ENCODE results near the gene DHX15.

- TF ChIP-seq CUX1 (IDR thresholded peaks at IDR 0.05; ENCODE audit: insufficient replicate concordance, low read depth, low read length) = no peak
- TF ChIP-seq PBX3 (IDR thresholded peaks at IDR 0.05; ENCODE audit: insufficient replicate concordance, low read depth, low read length) = no peak
- TF ChIP-seq CHD2 (IDR thresholded peaks at IDR 0.05; ENCODE audit: borderline replicate concordance, low read depth, low read length) = no peak
- TF ChIP-seq MAX (IDR thresholded peaks at IDR 0.05; ENCODE audit: low read depth, low read length) = no peak
- no peak for TF ChIP-seq TAF1 (IDR thresholded peaks at IDR 0.05; ENCODE audit: borderline replicate concordance, low read depth, low read length)
- TF ChIP-seq SIN3A (IDR thresholded peaks at IDR 0.05; ENCODE audit: low read depth, low read length) = no peak
- TF ChIP-seq POLR2AphosphoS5 (IDR thresholded peaks at IDR 0.05; ENCODE audit: low read length) = no peak
- no peak for TF ChIP-seq REST (IDR thresholded peaks at IDR 0.05; ENCODE audit: low read depth, low read length)
- TF ChIP-seq JUND (IDR thresholded peaks at IDR 0.05; ENCODE audit: low read depth, low read length) = no peak
Observed at GRCh38 chr4:24594887-24595286, 10.5 kb upstream of the DHX15 start.
